A549 (cell line): ENCODE results near the gene KLHL29. TPM values are rescaled to one million over a fixed set of nuclear protein-coding genes. Genes with fewer than 3 reads are reported as not detected.

Source experiments
- ATAC-seq, 2 experiments: fragments of 200-7000 bp in 1 of 2; fragments of >200 bp in 1 of 2; cut with Nextera tagmentation in 1 of 2; cut with Tn5 transposase in 1 of 2; 3 replicates each; pipeline versions ENCODE4 v1.8.0 to v1.9.1; 2018 to 2020; ENCODE audit warnings: mild to moderate bottlenecking in 1 of 2, moderate library complexity in 1 of 2
- CTCF ChIA-PET: fragments of 300-600 bp; sonication (Branson Sonifier 250); formaldehyde crosslinking; extraction: SDS; loops from one replicate; lab custom pipeline; 2021; ENCODE audit warnings: antibody characterized with exemption, inconsistent platforms; lab: Yijun Ruan, JAX
- POLR2A ChIA-PET: fragments of 350-600 bp; formaldehyde crosslinking; extraction: SDS; loops from one replicate; lab custom pipeline; 2021; ENCODE audit warnings: antibody characterized with exemption, inconsistent platforms; lab: Yijun Ruan, JAX
- DNase-seq, 2 experiments: peaks; one replicate each; pipeline versions ENCODE4 v3.0.0 to v3.0.0-alpha.2; 2011 to 2016; ENCODE audit warnings: low read depth in 1 of 2, low spot score in 1 of 2
- FAIRE-seq: peaks from 2 replicates; lab custom pipeline; 2011; peaks lifted over from hg19 to GRCh38; lab: Jason Lieb, UNC
- H3K27ac ChIP-seq, 2 experiments: fragments of >200 bp; sonication (Bioruptor Twin); formaldehyde crosslinking; 3 replicates each; pipeline ENCODE4 v1.5.1; 2016 to 2017
- H3K4me1 ChIP-seq: fragments of >200 bp; sonication (Bioruptor Twin); formaldehyde crosslinking; 3 replicates; pipeline ENCODE4 v1.6.1; 2016
- H3K4me2 ChIP-seq: fragments of >200 bp; sonication (Bioruptor Twin); formaldehyde crosslinking; 3 replicates; pipeline ENCODE4 v1.6.1; 2016
- H3K4me3 ChIP-seq: fragments of >200 bp; sonication (Bioruptor Twin); formaldehyde crosslinking; 3 replicates; pipeline ENCODE4 v1.5.1; 2016
- H3K9me3 ChIP-seq: fragments of >200 bp; sonication (Bioruptor Twin); formaldehyde crosslinking; 3 replicates; pipeline ENCODE4 v1.6.1; 2016
- CHD4 ChIP-seq: fragments of 200-600 bp; sonication (generic); IDR thresholded peaks from 2 replicates; pipeline ENCODE4 v1.6.1; 2016; ENCODE audit warnings: antibody characterized with exemption, mild to moderate bottlenecking, borderline replicate concordance
- HOXA7 ChIP-seq: fragments of 250-450 bp; sonication (Bioruptor Pico); IDR thresholded peaks from 2 replicates; pipeline ENCODE4 v1.5.0; 2020; ENCODE audit warnings: mild to moderate bottlenecking, moderate library complexity
- JUN ChIP-seq, 2 experiments: fragments of >200 bp; sonication (Bioruptor Twin); formaldehyde crosslinking; IDR thresholded peaks; 2 replicates in 1 of 2; 3 replicates in 1 of 2; pipeline ENCODE4 v1.6.1; 2016 to 2017
- PHF8 ChIP-seq: fragments of 200-600 bp; sonication (generic); IDR thresholded peaks from 2 replicates; pipeline ENCODE4 v1.6.1; 2016; ENCODE audit warnings: low read depth, mild to moderate bottlenecking, antibody characterized with exemption, moderate library complexity, borderline replicate concordance
- POLR2A ChIP-seq: IDR thresholded peaks from 2 replicates; pipeline ENCODE4 v1.6.1; 2012; ENCODE audit warnings: mild to moderate bottlenecking, low read length
- RNF2 ChIP-seq: fragments of 200-600 bp; sonication (generic); IDR thresholded peaks from 2 replicates; pipeline ENCODE4 v1.6.1; 2016; ENCODE audit warnings: low read depth, mild to moderate bottlenecking, antibody characterized with exemption, moderate library complexity, borderline replicate concordance
- ZNF302 ChIP-seq: fragments of 250-450 bp; sonication (Bioruptor Pico); IDR thresholded peaks from 2 replicates; pipeline ENCODE4 v1.9.0; 2021; ENCODE audit warnings: inconsistent platforms, mild to moderate bottlenecking, moderate library complexity
- WGBS: methylation state at CpG from one replicate; pipeline ENCODE4 v1.1.6; 2017; ENCODE audit errors: missing lambda C conversion rate; 5-methylcytosine and 5-hydroxymethylcytosine counted together
- polyA plus RNA-seq, 4 experiments: library from polyadenylated mRNA; depleted of rRNA in 3 of 4; stranded (reverse); fragments of >200 nt; fragmentation: RNase III in 1 of 4; extraction: RNeasy Plus Mini Kit Qiagen cat#74134 plus additional on column Dnase treatment in 1 of 4; gene quantifications; 2 replicates in 3 of 4; 3 replicates in 1 of 4; pipeline ENCODE4 v1.2.3, GENCODE V29; 2011 to 2017
- TF ChIP-seq, protein P1 (sequence below): fragments of >200 bp; sonication (Bioruptor Twin); formaldehyde crosslinking; IDR thresholded peaks from 2 replicates; pipeline ENCODE4 v1.6.1; 2016
- TF ChIP-seq, protein P2 (sequence below): IDR thresholded peaks from 2 replicates; pipeline ENCODE4 v1.6.1; 2012
- TF ChIP-seq, protein P3 (sequence below): fragments of 150-350 bp; IDR thresholded peaks from 2 replicates; pipeline ENCODE4 v1.6.1; 2014; ENCODE audit warnings: low read depth, mild to moderate bottlenecking, low read length
- TF ChIP-seq, protein P4 (sequence below): fragments of >200 bp; sonication (Bioruptor Twin); formaldehyde crosslinking; IDR thresholded peaks from 3 replicates; pipeline ENCODE4 v1.6.1; 2016

Gene KLHL29
- polyA plus RNA-seq, 2 of the 4 experiments (the other 2 are of a cell fraction), result 1.3 to 2.5 TPM

DNA sequence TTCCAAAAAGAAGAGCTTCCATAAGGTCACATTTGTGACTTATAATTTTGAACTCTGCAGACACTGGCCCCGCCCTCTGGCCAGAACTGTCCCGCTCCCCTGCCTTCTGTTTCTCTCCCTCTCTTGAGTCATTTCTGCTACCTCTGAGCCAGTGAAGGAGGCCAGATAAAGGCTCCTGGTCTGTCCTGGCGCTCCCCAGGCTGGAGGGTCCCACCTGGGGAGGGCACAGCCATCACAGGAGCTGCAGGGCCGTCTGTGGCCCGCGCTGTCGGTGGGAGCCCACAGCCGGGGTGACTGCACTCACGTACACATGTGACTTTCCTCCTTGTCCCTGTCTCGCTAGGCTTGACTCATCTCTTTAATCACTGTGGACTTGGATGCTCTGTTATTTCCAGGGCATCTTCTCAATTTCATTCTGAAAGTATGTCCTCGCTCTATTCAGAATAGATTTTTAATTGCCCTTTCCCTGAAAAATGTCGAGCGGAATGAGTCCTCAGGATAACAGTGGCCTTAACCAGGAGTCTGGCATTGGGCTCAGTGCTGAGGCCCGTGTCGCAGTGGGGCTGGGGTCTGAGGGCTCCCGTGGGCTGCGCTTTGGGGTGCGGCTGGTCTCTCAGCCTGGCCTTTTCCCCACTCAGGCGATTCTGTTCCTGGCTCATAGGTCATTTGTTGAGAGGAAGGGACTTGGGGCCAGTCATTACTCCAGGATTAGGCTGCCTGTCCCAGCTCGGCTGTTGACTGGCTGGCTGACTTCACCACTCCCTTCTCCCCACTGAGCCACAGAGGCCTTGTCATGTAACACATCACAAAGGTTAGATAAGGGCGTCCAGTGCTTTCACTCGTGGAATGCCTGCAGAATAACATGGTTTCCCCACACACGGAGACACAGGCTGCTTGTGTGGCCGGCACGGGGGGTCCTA, 34.5 kb downstream of the KLHL29 start:
- POLR2A ChIA-PET, result no interaction called here
- H3K4me2 ChIP-seq, result no peak overlapping the region
- CTCF ChIA-PET, result interaction anchor here (2.8 kb wide), 1 partner anchor 15 kb away, joined by 10 read pairs; no protein-coding TSS in a partner anchor

DNA sequence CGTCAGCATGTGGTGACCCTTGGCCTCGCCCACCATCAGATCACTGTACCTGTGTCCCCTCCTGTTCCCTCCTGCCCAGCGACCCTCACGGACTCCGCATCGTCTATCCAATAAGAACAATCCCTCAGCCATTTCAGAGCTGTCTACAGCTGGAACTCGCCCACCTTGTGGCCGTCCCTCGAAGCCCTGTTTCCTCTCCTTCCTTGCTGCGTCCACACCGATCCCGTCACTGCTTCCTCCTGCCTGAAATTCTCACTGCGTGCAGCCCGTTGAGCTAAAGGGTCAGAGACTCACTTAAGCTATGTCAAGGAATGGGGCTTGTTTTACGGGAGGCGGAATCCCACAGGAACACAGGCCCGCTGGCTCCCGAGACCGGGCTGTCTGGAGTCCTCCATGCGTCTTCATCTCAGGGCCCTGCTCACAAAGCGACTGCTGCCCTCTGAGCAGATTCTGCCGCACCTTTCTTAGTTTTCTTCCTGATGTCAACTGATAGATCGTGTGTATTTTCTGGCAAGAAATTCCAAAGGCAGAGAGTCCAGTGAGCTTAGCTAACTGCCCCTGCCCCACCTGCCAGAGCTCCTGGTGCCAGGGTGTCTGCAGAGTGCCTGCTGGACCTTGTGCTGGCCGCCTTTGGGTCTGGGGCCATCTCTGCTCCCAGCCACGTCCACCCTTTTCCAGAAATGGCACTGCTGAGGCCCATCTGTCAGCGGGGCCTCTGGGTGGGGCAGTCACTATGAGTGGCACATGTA, 35.3 kb downstream of the KLHL29 start:
- 87% methylated on average over 26 of the region's 26 CpGs for WGBS
- Histone ChIP-seq H3K4me3 (no peak overlapping the region), H3K9me3 (no peaks in the 10 kb centered on the region), H3K4me2 (no peak overlapping the region), H3K27ac (no peak overlapping the region), H3K4me1 (peaks cover 7% of the 10 kb centered on the region; the same call in 1 of the 3 replicates)
- ATAC-seq, result no peak
- CTCF ChIA-PET, result no interaction called here
- no peak for DNase-seq
- TF ChIP-seq, protein P1, sequence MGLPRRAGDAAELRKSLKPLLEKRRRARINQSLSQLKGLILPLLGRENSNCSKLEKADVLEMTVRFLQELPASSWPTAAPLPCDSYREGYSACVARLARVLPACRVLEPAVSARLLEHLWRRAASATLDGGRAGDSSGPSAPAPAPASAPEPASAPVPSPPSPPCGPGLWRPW, result no peak
- FAIRE-seq, result no peak
- POLR2A ChIA-PET, result no interaction called here

More for the DNA sequence above, 34.5 kb downstream of the KLHL29 start:
- Histone ChIP-seq H3K4me3 (no peak overlapping the region), H3K9me3 (no peaks in the 10 kb centered on the region)
- TF ChIP-seq HOXA7 (CRISPR knock-in tag) (no peak), JUN (IDR thresholded peaks at IDR 0.05) (no peak), POLR2A (no peak), PHF8 (no peak), RNF2 (no peak)
- TF ChIP-seq, protein P2, sequence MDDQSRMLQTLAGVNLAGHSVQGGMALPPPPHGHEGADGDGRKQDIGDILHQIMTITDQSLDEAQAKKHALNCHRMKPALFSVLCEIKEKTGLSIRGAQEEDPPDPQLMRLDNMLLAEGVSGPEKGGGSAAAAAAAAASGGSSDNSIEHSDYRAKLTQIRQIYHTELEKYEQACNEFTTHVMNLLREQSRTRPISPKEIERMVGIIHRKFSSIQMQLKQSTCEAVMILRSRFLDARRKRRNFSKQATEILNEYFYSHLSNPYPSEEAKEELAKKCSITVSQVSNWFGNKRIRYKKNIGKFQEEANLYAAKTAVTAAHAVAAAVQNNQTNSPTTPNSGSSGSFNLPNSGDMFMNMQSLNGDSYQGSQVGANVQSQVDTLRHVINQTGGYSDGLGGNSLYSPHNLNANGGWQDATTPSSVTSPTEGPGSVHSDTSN, result no peak
- TF ChIP-seq, all 56 proteins: peak for 0
- FAIRE-seq, result no peak
- WGBS, result 84% methylated on average over 25 of the region's 25 CpGs
- Histone ChIP-seq H3K27ac (no peak overlapping the region), H3K4me1 (0 out of 3 replicates have a peak, but pooled peaks cover 7% of the 10 kb centered on the region)
- ATAC-seq, result no peak
- no peak for DNase-seq

- Histone ChIP-seq H3K9me3 (no peaks in the 10 kb centered on the region), H3K4me3 (no peak overlapping the region), H3K4me1 (peaks cover 14% of the 10 kb centered on the region; the same call in 2 of the 3 replicates), H3K4me2 (no peak overlapping the region), H3K27ac (no peak overlapping the region)
- ChIA-PET POLR2A (no interaction called here), CTCF (no interaction called here)
- TF ChIP-seq ZNF302 (CRISPR knock-in tag) (no peak), CHD4 (no peak)
- TF ChIP-seq, protein P3, sequence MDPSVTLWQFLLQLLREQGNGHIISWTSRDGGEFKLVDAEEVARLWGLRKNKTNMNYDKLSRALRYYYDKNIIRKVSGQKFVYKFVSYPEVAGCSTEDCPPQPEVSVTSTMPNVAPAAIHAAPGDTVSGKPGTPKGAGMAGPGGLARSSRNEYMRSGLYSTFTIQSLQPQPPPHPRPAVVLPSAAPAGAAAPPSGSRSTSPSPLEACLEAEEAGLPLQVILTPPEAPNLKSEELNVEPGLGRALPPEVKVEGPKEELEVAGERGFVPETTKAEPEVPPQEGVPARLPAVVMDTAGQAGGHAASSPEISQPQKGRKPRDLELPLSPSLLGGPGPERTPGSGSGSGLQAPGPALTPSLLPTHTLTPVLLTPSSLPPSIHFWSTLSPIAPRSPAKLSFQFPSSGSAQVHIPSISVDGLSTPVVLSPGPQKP, result no peak
- TF ChIP-seq, protein P4, sequence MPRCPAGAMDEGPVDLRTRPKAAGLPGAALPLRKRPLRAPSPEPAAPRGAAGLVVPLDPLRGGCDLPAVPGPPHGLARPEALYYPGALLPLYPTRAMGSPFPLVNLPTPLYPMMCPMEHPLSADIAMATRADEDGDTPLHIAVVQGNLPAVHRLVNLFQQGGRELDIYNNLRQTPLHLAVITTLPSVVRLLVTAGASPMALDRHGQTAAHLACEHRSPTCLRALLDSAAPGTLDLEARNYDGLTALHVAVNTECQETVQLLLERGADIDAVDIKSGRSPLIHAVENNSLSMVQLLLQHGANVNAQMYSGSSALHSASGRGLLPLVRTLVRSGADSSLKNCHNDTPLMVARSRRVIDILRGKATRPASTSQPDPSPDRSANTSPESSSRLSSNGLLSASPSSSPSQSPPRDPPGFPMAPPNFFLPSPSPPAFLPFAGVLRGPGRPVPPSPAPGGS, result no peak
- DNase-seq, result no peak
- FAIRE-seq, result no peak
- WGBS, result 76% methylated on average over 9 of the region's 9 CpGs
- ATAC-seq, result no peak
These were observed 36.0 kb downstream of the KLHL29 start for GRCh38 chr2:23420840-23421476.
